ENCODE measurements around the gene TNFSF13B.

TNFSF13B gene

GRCh38 chr13:108350579-108350978, 81.1 kb downstream of the TNFSF13B start:
- no peak for DNase-seq

GRCh38 chr13:108352599-108352998, 83.1 kb downstream of the TNFSF13B start:
- DNase-seq, result no peak

- no peak for DNase-seq
These were observed 87.7 kb downstream of the TNFSF13B start for GRCh38 chr13:108357228-108357627.

Measured in activated T-cell treated with anti-CD3 and anti-CD28 coated beads for 4 hours (primary cell).